GM23248 (cell line): ENCODE data around the gene ABCG8. TPM values are rescaled to one million over a fixed set of nuclear protein-coding genes. Genes with fewer than 3 reads are reported as not detected.

Experiments used
- DNase-seq: peaks from one replicate; pipeline ENCODE4 v3.0.0-alpha.2; 2015
- H2AFZ ChIP-seq: fragments of 200-600 bp; sonication (generic); 2 replicates; pipeline ENCODE4 v1.6.1; 2016; ENCODE audit warnings: antibody characterized with exemption
- H3F3A ChIP-seq: fragments of 200-600 bp; sonication (generic); 2 replicates; pipeline ENCODE4 v1.6.1; 2016; ENCODE audit warnings: mild to moderate bottlenecking, antibody characterized with exemption, mixed run types; ENCODE audit not compliant: insufficient read depth
- H3K27ac ChIP-seq: fragments of 200-600 bp; sonication (generic); 2 replicates; pipeline ENCODE4 v1.5.1; 2016; ENCODE audit warnings: mild to moderate bottlenecking
- H3K27me3 ChIP-seq: fragments of 200-600 bp; sonication (generic); replicated peaks from 2 replicates; pipeline ENCODE4 v1.6.1; 2016; ENCODE audit warnings: mild to moderate bottlenecking; ENCODE audit not compliant: insufficient read depth
- H3K36me3 ChIP-seq: fragments of 200-600 bp; sonication (generic); 2 replicates; pipeline ENCODE4 v1.6.1; 2016; ENCODE audit warnings: low read depth, mild to moderate bottlenecking
- H3K4me1 ChIP-seq: fragments of 200-600 bp; sonication (generic); 2 replicates; pipeline ENCODE4 v1.6.1; 2016; ENCODE audit warnings: mild to moderate bottlenecking; ENCODE audit not compliant: insufficient read depth
- H3K4me2 ChIP-seq: fragments of 200-600 bp; sonication (generic); one replicate; pipeline ENCODE4 v1.6.1; 2016; ENCODE audit warnings: mild to moderate bottlenecking; ENCODE audit not compliant: unreplicated experiment
- H3K4me3 ChIP-seq: fragments of 200-600 bp; sonication (generic); 2 replicates; pipeline ENCODE4 v1.5.1; 2016; ENCODE audit warnings: mild to moderate bottlenecking
- H3K79me2 ChIP-seq: fragments of 200-600 bp; sonication (generic); 2 replicates; pipeline ENCODE4 v1.6.1; 2016; ENCODE audit warnings: mild to moderate bottlenecking; ENCODE audit not compliant: insufficient read depth
- H3K9ac ChIP-seq: fragments of 200-600 bp; sonication (generic); 2 replicates; pipeline ENCODE4 v1.6.1; 2016; ENCODE audit warnings: mild to moderate bottlenecking
- H3K9me2 ChIP-seq: fragments of 200-600 bp; sonication (generic); 2 replicates; pipeline ENCODE4 v1.6.1; 2016; ENCODE audit warnings: mixed run types, mild to moderate bottlenecking, moderate library complexity; ENCODE audit not compliant: insufficient read depth
- H3K9me3 ChIP-seq: fragments of 200-600 bp; sonication (generic); one replicate; pipeline ENCODE4 v1.6.1; 2017; ENCODE audit warnings: low read depth
- H4K20me1 ChIP-seq: fragments of 200-600 bp; sonication (generic); 2 replicates; pipeline ENCODE4 v1.6.0; 2016; ENCODE audit not compliant: insufficient read depth
- EZH2 ChIP-seq: fragments of 200-600 bp; sonication (generic); IDR thresholded peaks from 2 replicates; pipeline ENCODE4 v1.6.1; 2018; ENCODE audit warnings: antibody characterized with exemption, mild to moderate bottlenecking; ENCODE audit not compliant: insufficient read depth, poor library complexity, severe bottlenecking
- EZH2phosphoT487 ChIP-seq: fragments of 200-600 bp; sonication (generic); IDR thresholded peaks from 2 replicates; pipeline ENCODE4 v1.6.1; 2018; ENCODE audit warnings: antibody characterized with exemption, moderate library complexity, mild to moderate bottlenecking, low read depth; ENCODE audit not compliant: insufficient read depth
- WGBS, 2 experiments: methylation state at CpG; one replicate each; pipeline ENCODE4 v1.1.6; 2015 to 2017; ENCODE audit warnings: low lambda C conversion rate in 2 of 2, low coverage in 1 of 2; ENCODE audit errors: missing lambda C conversion rate in 2 of 2; 5-methylcytosine and 5-hydroxymethylcytosine counted together
- in situ Hi-C: fragments of 300-500 bp; cut with MboI; formaldehyde crosslinking; loops from 2 replicates; pipeline ENCODE4 v1.15.0; 2020
- polyA plus RNA-seq: library from polyadenylated mRNA; unstranded; fragments of >200 nt; fragmentation: Nextera tagmentation; extraction: Ambion mirVana; gene quantifications from 2 replicates; pipeline ENCODE4 v1.2.1, GENCODE V29; 2016
- total RNA-seq: library from RNA; depleted of rRNA; stranded (reverse); fragments of >200 nt; shearing (Covaris generic); gene quantifications from 2 replicates; pipeline ENCODE4 v1.2.3, GENCODE V29; 2014

The ABCG8 gene
- total and polyA plus RNA-seq, 2 experiments from 2014 or later, result 0.04 TPM; not detected in 1

GRCh38 chr2:43822839-43823238 is 15.9 kb upstream of the ABCG8 start:
- in situ Hi-C loops, result no loop called here
- H3K36me3 ChIP-seq, result no peaks in the 10 kb centered on the region

DNA sequence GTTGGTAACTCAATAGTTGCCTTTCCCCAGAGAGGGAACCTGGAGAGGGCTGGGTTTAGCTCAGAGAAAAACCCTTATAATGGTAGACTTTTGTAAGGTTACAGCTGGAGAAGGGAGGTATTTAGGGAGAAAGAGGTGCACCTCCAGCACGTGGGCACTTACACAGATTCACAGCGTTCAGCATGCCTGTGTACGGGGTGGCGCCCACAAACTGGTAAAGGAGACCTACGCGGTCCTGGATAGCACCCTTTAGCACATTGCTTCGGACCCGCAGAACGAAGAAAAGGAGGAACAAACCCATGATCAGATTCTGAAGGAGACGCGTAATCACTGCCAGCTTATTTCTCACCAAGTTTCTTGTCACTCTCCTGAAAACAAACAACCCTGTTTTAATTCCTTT is 15.0 kb upstream of the ABCG8 start:
- Histone ChIP-seq H3K27me3 (peaks cover 21% of the 10 kb centered on the region; the same call in 1 of the 2 replicates), H3K27ac (no peak overlapping the region), H3K36me3 (no peaks in the 10 kb centered on the region), H3K79me2 (no peaks in the 10 kb centered on the region), H3K4me3 (no peak overlapping the region), H3K4me2 (no peak overlapping the region), H4K20me1 (no peaks in the 10 kb centered on the region), H3K4me1 (peaks cover 2% of the 10 kb centered on the region; the same call in 1 of the 2 replicates), H3K9me2 (no peaks in the 10 kb centered on the region), H2AFZ (no peak overlapping the region), H3F3A (no peaks in the 10 kb centered on the region), H3K9ac (no peak overlapping the region), H3K9me3 (no peaks in the 10 kb centered on the region)
- 83 to 89% methylated on average over 11 of the region's 11 CpGs for WGBS, 2 experiments
- TF ChIP-seq EZH2phosphoT487, result no peak
- no peak for TF ChIP-seq EZH2
- in situ Hi-C loops, result no loop called here
- no peak for DNase-seq

More at GRCh38 chr2:43822839-43823238, 15.9 kb upstream of the ABCG8 start:
- H3K27ac ChIP-seq, result no peak overlapping the region
- H2AFZ ChIP-seq, result no peak overlapping the region
- no peak for DNase-seq
- 57 to 59% methylated on average over 7 of the region's 7 CpGs for WGBS, 2 experiments
- TF ChIP-seq EZH2 (no peak), EZH2phosphoT487 (no peak)
- H3K9ac ChIP-seq, result no peak overlapping the region
- no peak overlapping the region for H3K4me2 ChIP-seq
- peaks cover 21% of the 10 kb centered on the region; the same call in 1 of the 2 replicates for H3K27me3 ChIP-seq
- no peaks in the 10 kb centered on the region for H3K9me2 ChIP-seq
- H3F3A ChIP-seq, result no peaks in the 10 kb centered on the region
- H3K79me2 ChIP-seq, result no peaks in the 10 kb centered on the region
- H3K4me3 ChIP-seq, result no peak overlapping the region
- no peaks in the 10 kb centered on the region for H3K9me3 ChIP-seq
- peaks cover 4% of the 10 kb centered on the region; the same call in 1 of the 2 replicates for H3K4me1 ChIP-seq
- H4K20me1 ChIP-seq, result no peaks in the 10 kb centered on the region

DNA sequence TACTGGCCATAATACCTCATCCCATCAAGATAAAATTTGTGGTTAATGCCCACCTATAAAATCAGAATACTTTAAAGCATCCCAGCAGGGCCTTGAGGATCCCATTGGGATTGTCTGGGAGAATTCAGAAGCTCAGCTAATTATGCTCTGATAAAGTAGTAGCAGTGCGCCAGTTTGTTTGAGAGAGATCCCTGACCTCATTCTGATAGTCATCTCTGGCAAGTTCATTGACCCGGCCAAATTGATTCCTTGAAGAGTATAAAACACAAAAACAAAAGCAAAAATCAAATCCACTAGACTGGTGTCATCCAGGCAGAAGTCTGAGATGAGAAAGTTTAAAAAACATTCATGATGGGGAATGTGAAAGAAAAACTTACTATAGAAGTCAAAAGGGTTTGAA is 14.3 kb upstream of the ABCG8 start:
- no peak for DNase-seq
- Histone ChIP-seq H3K9me3 (no peaks in the 10 kb centered on the region), H3K4me3 (no peak overlapping the region), H3K27me3 (peaks cover 22% of the 10 kb centered on the region), H2AFZ (no peak overlapping the region), H3K36me3 (no peaks in the 10 kb centered on the region), H3K79me2 (no peaks in the 10 kb centered on the region), H3F3A (no peaks in the 10 kb centered on the region), H3K4me2 (no peak overlapping the region), H3K9me2 (no peaks in the 10 kb centered on the region), H4K20me1 (no peaks in the 10 kb centered on the region), H3K4me1 (no peaks in the 10 kb centered on the region), H3K27ac (no peak overlapping the region), H3K9ac (no peak overlapping the region)
- in situ Hi-C loops, result no loop called here
- TF ChIP-seq EZH2phosphoT487 (no peak), EZH2 (no peak)
- WGBS, 2 experiments, result 73 to 87% methylated on average over 2 of the region's 2 CpGs

GRCh38 chr2:43824951-43825493 is 13.7 kb upstream of the ABCG8 start:
- 62 to 64% methylated on average over 12 of the region's 12 CpGs for WGBS, 2 experiments
- Histone ChIP-seq H3K4me2 (no peak overlapping the region), H3K27me3 (peaks cover 26% of the 10 kb centered on the region), H3K9ac (no peak overlapping the region), H4K20me1 (no peaks in the 10 kb centered on the region), H3K9me2 (no peaks in the 10 kb centered on the region), H3K79me2 (no peaks in the 10 kb centered on the region), H2AFZ (no peak overlapping the region), H3K36me3 (no peaks in the 10 kb centered on the region), H3K4me3 (no peak overlapping the region), H3K4me1 (no peaks in the 10 kb centered on the region), H3F3A (no peaks in the 10 kb centered on the region), H3K27ac (no peak overlapping the region), H3K9me3 (no peaks in the 10 kb centered on the region)
- DNase-seq, result no peak
- TF ChIP-seq EZH2 (no peak), EZH2phosphoT487 (no peak)
- in situ Hi-C loops, result no loop called here
